HepG2 (cell line): ENCODE results near the gene SRSF10. TPM values are rescaled to one million over a fixed set of nuclear protein-coding genes. Genes with fewer than 3 reads are reported as not detected.

Experiments
- CEBPG ChIP-seq: IDR thresholded peaks from 2 replicates; pipeline ENCODE4 v1.6.1; 2016
- HNRNPK ChIP-seq: fragments of 200-400 bp; formaldehyde crosslinking; IDR thresholded peaks from 2 replicates; pipeline ENCODE4 v1.6.1; 2018; ENCODE audit warnings: low read length, low read depth, moderate library complexity, mild to moderate bottlenecking; ENCODE audit not compliant: poor library complexity, severe bottlenecking
- KDM2A ChIP-seq: sonication (generic); formaldehyde crosslinking; IDR thresholded peaks from 2 replicates; pipeline ENCODE4 v1.4.0; 2020; ENCODE audit warnings: low read depth, missing genetic modification reagents, borderline replicate concordance
- KDM3A ChIP-seq: IDR thresholded peaks from 2 replicates; pipeline ENCODE4 v1.6.1; 2018; ENCODE audit warnings: low read depth, missing compliant biosample characterization
- SMAD3 ChIP-seq: sonication (generic); formaldehyde crosslinking; IDR thresholded peaks from 2 replicates; pipeline ENCODE4 v1.4.0; 2020; ENCODE audit warnings: missing genetic modification reagents
- ZNF564 ChIP-seq: sonication (generic); formaldehyde crosslinking; IDR thresholded peaks from 2 replicates; pipeline ENCODE4 v1.8.1; 2023; ENCODE audit warnings: mild to moderate bottlenecking, missing genetic modification reagents
- ZNF672 ChIP-seq: sonication (generic); formaldehyde crosslinking; IDR thresholded peaks from 2 replicates; pipeline ENCODE4 v1.8.1; 2022; ENCODE audit warnings: missing genetic modification reagents
- ZNF713 ChIP-seq: sonication (generic); formaldehyde crosslinking; IDR thresholded peaks from 2 replicates; pipeline ENCODE4 v1.4.0; 2020; ENCODE audit warnings: mild to moderate bottlenecking, missing genetic modification reagents
- polyA plus RNA-seq, 8 experiments: library from polyadenylated mRNA; depleted of rRNA in 3 of 8; stranded (reverse) in 7 of 8; unstranded in 1 of 8; fragments of >200 nt; fragmentation: Illumina TruSeq in 4 of 8; extraction: Trizol in 4 of 8; gene quantifications; 2 replicates each; pipeline versions ENCODE4 v1.2.1 to v1.2.3, GENCODE V29; 2011 to 2016; ENCODE audit warnings: low read depth in 4 of 8, missing spikeins in 1 of 8, mixed read lengths in 1 of 8; ENCODE audit not compliant: insufficient read depth in 1 of 8
- total RNA-seq, 5 experiments: library from RNA; depleted of rRNA; stranded (reverse); fragments of >200 nt; fragmentation: Illumina TruSeq; extraction: Trizol; gene quantifications; 2 replicates each; pipeline ENCODE4 v1.2.3, GENCODE V29; 2016; ENCODE audit warnings: low read depth in 1 of 5
- TF ChIP-seq, protein P1 (sequence below): sonication (generic); formaldehyde crosslinking; IDR thresholded peaks from 2 replicates; pipeline ENCODE4 v1.4.0; 2020; ENCODE audit warnings: missing genetic modification reagents
- TF ChIP-seq, protein P2 (sequence below): sonication (generic); formaldehyde crosslinking; IDR thresholded peaks from 2 replicates; pipeline ENCODE4 v1.4.0; 2020; ENCODE audit warnings: missing genetic modification reagents
- TF ChIP-seq, protein P3 (sequence below): sonication (generic); formaldehyde crosslinking; IDR thresholded peaks from 2 replicates; pipeline ENCODE4 v1.4.0; 2020; ENCODE audit warnings: missing genetic modification reagents, mild to moderate bottlenecking, borderline replicate concordance
- TF ChIP-seq, protein P4 (sequence below): sonication (generic); formaldehyde crosslinking; IDR thresholded peaks from 2 replicates; pipeline ENCODE4 v1.4.0; 2020; ENCODE audit warnings: missing genetic modification reagents
- TF ChIP-seq, protein P5 (sequence below): sonication (generic); formaldehyde crosslinking; IDR thresholded peaks from 2 replicates; pipeline ENCODE4 v1.4.0; 2020; ENCODE audit warnings: missing genetic modification reagents; ENCODE audit errors: not compliant biosample characterization
- TF ChIP-seq, protein P6 (sequence below): sonication (generic); formaldehyde crosslinking; IDR thresholded peaks from 2 replicates; pipeline ENCODE4 v1.9.0; 2022; ENCODE audit warnings: missing genetic modification reagents, mild to moderate bottlenecking, borderline replicate concordance

SRSF10 gene
- total and polyA plus RNA-seq, 2 of the 13 experiments (the other 11 are each of a cell fraction or from before 2014, with no cell fraction given), result 126 to 186 TPM

DNA sequence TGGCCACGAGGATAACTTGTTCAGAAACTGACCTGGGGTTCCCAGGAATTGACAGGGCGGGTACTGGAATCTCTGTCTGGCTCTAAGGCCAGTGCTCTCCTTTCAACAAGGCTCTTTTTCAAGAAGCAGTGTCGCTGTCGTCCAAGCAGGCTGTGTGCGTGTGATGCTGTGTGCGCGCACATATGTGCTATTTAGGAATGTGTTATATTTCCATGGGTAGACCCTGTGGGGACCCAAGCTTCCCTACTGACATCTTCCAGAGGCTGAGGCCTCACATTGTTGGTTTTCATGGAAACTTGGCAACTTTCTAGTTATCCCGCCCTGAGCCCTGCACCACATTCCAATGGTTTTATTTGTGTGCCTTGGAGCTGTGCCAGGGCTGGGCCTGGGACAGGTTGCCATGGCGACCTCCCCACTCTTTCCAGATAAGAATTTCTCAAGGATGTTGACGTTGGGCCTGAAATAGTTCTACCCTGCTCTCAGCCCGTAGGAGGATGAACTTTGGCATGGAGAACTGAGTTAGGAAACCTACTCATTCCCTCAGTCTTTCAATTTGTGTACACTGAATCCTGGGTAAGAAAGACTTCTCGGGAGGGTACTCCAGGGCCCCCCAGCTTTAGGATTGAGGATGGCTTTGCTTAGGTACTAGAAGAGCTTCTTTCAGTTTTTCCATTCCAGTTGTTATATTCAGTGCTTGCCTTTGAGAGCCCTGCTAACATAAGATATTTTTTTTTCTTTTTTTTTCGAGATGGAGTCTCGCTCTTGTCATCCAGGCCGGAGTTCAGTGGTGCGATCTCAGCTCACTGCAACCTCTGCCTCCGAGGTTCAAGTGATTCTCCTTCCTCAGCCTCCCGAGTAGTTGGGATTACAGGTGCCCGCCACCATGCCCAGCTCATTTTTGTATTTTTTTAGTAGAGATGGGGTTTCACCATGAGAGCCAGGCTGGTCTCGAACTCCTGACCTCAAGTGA lies 38.8 kb upstream of the SRSF10 start (continued):
- peak; percentile 66; the same call in 1 of the 2 replicates for TF ChIP-seq SMAD3 (CRISPR knock-in tag)
- no peak for TF ChIP-seq HNRNPK
- TF ChIP-seq, protein P1, sequence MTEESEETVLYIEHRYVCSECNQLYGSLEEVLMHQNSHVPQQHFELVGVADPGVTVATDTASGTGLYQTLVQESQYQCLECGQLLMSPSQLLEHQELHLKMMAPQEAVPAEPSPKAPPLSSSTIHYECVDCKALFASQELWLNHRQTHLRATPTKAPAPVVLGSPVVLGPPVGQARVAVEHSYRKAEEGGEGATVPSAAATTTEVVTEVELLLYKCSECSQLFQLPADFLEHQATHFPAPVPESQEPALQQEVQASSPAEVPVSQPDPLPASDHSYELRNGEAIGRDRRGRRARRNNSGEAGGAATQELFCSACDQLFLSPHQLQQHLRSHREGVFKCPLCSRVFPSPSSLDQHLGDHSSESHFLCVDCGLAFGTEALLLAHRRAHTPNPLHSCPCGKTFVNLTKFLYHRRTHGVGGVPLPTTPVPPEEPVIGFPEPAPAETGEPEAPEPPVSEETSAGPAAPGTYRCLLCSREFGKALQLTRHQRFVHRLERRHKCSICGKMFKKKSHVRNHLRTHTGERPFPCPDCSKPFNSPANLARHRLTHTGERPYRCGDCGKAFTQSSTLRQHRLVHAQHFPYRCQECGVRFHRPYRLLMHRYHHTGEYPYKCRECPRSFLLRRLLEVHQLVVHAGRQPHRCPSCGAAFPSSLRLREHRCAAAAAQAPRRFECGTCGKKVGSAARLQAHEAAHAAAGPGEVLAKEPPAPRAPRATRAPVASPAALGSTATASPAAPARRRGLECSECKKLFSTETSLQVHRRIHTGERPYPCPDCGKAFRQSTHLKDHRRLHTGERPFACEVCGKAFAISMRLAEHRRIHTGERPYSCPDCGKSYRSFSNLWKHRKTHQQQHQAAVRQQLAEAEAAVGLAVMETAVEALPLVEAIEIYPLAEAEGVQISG, result peak; percentile 49; the same call in 1 of the 2 replicates
- no peak for TF ChIP-seq ZNF713 (CRISPR knock-in tag)
- TF ChIP-seq ZNF564 (CRISPR knock-in tag), result no peak
- TF ChIP-seq, protein P2, sequence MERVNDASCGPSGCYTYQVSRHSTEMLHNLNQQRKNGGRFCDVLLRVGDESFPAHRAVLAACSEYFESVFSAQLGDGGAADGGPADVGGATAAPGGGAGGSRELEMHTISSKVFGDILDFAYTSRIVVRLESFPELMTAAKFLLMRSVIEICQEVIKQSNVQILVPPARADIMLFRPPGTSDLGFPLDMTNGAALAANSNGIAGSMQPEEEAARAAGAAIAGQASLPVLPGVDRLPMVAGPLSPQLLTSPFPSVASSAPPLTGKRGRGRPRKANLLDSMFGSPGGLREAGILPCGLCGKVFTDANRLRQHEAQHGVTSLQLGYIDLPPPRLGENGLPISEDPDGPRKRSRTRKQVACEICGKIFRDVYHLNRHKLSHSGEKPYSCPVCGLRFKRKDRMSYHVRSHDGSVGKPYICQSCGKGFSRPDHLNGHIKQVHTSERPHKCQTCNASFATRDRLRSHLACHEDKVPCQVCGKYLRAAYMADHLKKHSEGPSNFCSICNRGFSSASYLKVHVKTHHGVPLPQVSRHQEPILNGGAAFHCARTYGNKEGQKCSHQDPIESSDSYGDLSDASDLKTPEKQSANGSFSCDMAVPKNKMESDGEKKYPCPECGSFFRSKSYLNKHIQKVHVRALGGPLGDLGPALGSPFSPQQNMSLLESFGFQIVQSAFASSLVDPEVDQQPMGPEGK (CRISPR knock-in tag), result peak; percentile 89
- no peak for TF ChIP-seq KDM3A (CRISPR knock-in tag)
- peak; percentile 30; the same call in 1 of the 2 replicates for TF ChIP-seq KDM2A
- peak; percentile 58 for TF ChIP-seq CEBPG
- TF ChIP-seq, protein P3, sequence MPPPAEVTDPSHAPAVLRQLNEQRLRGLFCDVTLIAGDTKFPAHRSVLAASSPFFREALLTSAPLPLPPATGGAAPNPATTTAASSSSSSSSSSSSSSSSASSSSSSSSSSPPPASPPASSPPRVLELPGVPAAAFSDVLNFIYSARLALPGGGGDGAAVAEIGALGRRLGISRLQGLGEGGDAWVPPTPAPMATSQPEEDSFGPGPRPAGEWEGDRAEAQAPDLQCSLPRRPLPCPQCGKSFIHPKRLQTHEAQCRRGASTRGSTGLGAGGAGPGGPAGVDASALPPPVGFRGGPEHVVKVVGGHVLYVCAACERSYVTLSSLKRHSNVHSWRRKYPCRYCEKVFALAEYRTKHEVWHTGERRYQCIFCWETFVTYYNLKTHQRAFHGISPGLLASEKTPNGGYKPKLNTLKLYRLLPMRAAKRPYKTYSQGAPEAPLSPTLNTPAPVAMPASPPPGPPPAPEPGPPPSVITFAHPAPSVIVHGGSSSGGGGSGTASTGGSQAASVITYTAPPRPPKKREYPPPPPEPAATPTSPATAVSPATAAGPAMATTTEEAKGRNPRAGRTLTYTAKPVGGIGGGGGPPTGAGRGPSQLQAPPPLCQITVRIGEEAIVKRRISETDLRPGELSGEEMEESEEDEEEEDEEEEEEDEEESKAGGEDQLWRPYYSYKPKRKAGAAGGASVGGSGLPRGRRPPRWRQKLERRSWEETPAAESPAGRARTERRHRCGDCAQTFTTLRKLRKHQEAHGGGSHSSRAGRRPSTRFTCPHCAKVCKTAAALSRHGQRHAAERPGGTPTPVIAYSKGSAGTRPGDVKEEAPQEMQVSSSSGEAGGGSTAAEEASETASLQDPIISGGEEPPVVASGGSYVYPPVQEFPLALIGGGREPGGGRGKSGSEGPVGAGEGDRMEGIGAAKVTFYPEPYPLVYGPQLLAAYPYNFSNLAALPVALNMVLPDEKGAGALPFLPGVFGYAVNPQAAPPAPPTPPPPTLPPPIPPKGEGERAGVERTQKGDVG (CRISPR knock-in tag), result no peak
- TF ChIP-seq, protein P4, sequence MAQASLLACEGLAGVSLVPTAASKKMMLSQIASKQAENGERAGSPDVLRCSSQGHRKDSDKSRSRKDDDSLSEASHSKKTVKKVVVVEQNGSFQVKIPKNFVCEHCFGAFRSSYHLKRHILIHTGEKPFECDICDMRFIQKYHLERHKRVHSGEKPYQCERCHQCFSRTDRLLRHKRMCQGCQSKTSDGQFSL, result no peak
- TF ChIP-seq, protein P5, sequence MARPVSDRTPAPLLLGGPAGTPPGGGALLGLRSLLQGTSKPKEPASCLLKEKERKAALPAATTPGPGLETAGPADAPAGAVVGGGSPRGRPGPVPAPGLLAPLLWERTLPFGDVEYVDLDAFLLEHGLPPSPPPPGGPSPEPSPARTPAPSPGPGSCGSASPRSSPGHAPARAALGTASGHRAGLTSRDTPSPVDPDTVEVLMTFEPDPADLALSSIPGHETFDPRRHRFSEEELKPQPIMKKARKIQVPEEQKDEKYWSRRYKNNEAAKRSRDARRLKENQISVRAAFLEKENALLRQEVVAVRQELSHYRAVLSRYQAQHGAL (CRISPR knock-in tag), result no peak
- TF ChIP-seq ZNF672 (CRISPR knock-in tag), result no peak
- TF ChIP-seq, protein P6, sequence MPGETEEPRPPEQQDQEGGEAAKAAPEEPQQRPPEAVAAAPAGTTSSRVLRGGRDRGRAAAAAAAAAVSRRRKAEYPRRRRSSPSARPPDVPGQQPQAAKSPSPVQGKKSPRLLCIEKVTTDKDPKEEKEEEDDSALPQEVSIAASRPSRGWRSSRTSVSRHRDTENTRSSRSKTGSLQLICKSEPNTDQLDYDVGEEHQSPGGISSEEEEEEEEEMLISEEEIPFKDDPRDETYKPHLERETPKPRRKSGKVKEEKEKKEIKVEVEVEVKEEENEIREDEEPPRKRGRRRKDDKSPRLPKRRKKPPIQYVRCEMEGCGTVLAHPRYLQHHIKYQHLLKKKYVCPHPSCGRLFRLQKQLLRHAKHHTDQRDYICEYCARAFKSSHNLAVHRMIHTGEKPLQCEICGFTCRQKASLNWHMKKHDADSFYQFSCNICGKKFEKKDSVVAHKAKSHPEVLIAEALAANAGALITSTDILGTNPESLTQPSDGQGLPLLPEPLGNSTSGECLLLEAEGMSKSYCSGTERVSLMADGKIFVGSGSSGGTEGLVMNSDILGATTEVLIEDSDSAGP, result peak; percentile 37; the same call in 1 of the 2 replicates
